ENCODE results near the gene LRRC7. TPM values are rescaled to one million over a fixed set of nuclear protein-coding genes. Genes with fewer than 3 reads are reported as not detected.

The LRRC7 gene
- total RNA-seq, 1 experiment from 2014 or later, result not detected

- DNase-seq (ENCODE audit: low read depth, low spot score), result no peak
- H3K9me3 ChIP-seq (ENCODE audit: control insufficient read depth, insufficient read depth, low read depth, low read length), result no peaks in the 10 kb centered on the region
- no peaks in the 10 kb centered on the region for H3K27me3 ChIP-seq (ENCODE audit: control insufficient read depth, insufficient read depth, low read length)
- POLR2A ChIA-PET, result no interaction called here
- CTCF ChIA-PET, result no interaction called here
- no peaks in the 10 kb centered on the region for H3K36me3 ChIP-seq (ENCODE audit: control insufficient read depth, insufficient read depth, low read length)
- in situ Hi-C loops (cut with HindIII; ENCODE audit: low pct_unique_long_range_greater_than_20kb, low sequenced_read_pairs) (no loop called here), intact Hi-C loops (cut with micrococcal nuclease; ENCODE audit: unreplicated experiment) (no loop called here)
- H3K4me1 ChIP-seq (ENCODE audit: control insufficient read depth, insufficient read depth, low read length), result no peaks in the 10 kb centered on the region
- TF ChIP-seq SIN3A (IDR thresholded peaks at IDR 0.05; ENCODE audit: borderline replicate concordance, insufficient read depth, low read depth, low read length) (no peak), REST (IDR thresholded peaks at IDR 0.05; ENCODE audit: insufficient read depth in 1 of 2, low read depth in 2 of 2, low read length in 1 of 2) (no peak)
- no peak overlapping the region for H3K27ac ChIP-seq (ENCODE audit: low read length)
- H3K4me3 ChIP-seq (ENCODE audit: low read depth in 2 of 2, low read length in 2 of 2), result no peak overlapping the region
- ATAC-seq, result no peak
- no TSS peak for BruUV-seq (replicated peaks)
Measured at GRCh38 chr1:70008660-70009059, 440.9 kb downstream of the LRRC7 start.

- no TSS peak for BruUV-seq (replicated peaks)
- Histone ChIP-seq H3K27ac (ENCODE audit: low read length) (no peak overlapping the region), H3K36me3 (ENCODE audit: control insufficient read depth, insufficient read depth, low read length) (no peaks in the 10 kb centered on the region), H3K4me3 (ENCODE audit: low read depth in 2 of 2, low read length in 2 of 2) (no peak overlapping the region), H3K4me1 (ENCODE audit: control insufficient read depth, insufficient read depth, low read length) (no peaks in the 10 kb centered on the region), H3K27me3 (ENCODE audit: control insufficient read depth, insufficient read depth, low read length) (no peaks in the 10 kb centered on the region), H3K9me3 (ENCODE audit: control insufficient read depth, insufficient read depth, low read depth, low read length) (no peaks in the 10 kb centered on the region)
- intact Hi-C loops (cut with micrococcal nuclease; ENCODE audit: unreplicated experiment), result no loop called here
- ChIA-PET CTCF (no interaction called here), POLR2A (no interaction called here)
- in situ Hi-C loops (cut with HindIII; ENCODE audit: low pct_unique_long_range_greater_than_20kb, low sequenced_read_pairs), result no loop called here
- TF ChIP-seq POLR2AphosphoS5 (IDR thresholded peaks at IDR 0.05; ENCODE audit: low read depth, low read length), result no peak
- no peak for TF ChIP-seq CTCF (IDR thresholded peaks at IDR 0.05)
- TF ChIP-seq REST (IDR thresholded peaks at IDR 0.05; ENCODE audit: insufficient read depth in 1 of 2, low read depth in 2 of 2, low read length in 1 of 2), result no peak
- no peak for TF ChIP-seq SIN3A (IDR thresholded peaks at IDR 0.05; ENCODE audit: borderline replicate concordance, insufficient read depth, low read depth, low read length)
- no peak for TF ChIP-seq TCF7L2 (IDR thresholded peaks at IDR 0.05; ENCODE audit: low read depth, low read length)
- no peak for ATAC-seq
- no peak for DNase-seq (ENCODE audit: low read depth, low spot score)
Measured at GRCh38 chr1:70017770-70018169, 450.0 kb downstream of the LRRC7 start.

Data from Panc1 (cell line).